ENCODE measurements around the gene CEP72.
"Not testable (repeated sequence)": the region's sequence is repeated elsewhere in the genome, so short reads cannot be mapped to it uniquely, and the experiment has no call there.

DNA sequence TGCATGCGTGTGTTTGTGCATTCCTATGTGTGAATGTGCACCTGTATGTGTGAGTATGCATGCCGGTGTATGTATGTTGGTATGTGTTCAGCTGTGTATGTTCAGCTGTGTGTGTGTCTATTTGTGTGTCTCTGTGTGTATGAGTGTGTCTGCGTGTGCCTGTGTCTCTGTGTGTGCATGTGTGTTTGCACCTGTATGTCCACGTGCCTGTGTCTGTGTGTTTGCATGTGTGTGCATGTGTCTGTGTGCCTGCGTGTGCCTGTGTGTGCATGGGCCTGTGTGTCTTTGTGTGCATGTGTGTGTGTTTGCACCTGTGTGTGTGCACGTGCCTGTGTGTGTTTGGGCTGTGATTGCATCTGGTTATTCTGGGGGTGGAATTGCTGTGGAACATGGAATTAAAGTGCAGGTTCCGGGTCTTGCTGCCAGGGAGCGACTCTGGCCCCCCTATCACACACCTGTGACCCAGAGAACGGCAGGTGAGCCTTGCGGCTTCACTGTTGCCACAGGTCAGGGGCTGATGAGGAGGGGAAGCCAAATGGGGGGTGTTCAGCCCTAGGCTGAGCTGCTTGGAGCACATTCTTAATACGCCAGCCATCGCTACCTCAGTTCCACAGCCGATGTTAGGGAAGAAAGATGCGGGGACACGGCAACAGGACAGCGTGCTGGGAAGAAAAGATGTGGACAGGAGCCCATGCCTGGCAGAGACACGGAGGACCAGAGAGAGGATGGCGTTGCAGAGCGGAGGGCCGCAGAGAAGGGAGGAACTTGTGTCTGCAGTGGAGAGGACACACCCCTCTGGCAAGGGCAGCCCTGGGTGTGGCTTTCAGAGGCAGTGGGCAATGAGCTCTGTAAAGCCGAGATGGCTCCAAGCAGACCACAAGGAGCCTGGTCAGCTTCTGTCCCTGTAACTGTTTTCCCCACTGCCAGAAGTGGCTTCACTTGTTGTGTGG is 84.9 kb downstream of the CEP72 start:
- TF ChIP-seq, protein P1, sequence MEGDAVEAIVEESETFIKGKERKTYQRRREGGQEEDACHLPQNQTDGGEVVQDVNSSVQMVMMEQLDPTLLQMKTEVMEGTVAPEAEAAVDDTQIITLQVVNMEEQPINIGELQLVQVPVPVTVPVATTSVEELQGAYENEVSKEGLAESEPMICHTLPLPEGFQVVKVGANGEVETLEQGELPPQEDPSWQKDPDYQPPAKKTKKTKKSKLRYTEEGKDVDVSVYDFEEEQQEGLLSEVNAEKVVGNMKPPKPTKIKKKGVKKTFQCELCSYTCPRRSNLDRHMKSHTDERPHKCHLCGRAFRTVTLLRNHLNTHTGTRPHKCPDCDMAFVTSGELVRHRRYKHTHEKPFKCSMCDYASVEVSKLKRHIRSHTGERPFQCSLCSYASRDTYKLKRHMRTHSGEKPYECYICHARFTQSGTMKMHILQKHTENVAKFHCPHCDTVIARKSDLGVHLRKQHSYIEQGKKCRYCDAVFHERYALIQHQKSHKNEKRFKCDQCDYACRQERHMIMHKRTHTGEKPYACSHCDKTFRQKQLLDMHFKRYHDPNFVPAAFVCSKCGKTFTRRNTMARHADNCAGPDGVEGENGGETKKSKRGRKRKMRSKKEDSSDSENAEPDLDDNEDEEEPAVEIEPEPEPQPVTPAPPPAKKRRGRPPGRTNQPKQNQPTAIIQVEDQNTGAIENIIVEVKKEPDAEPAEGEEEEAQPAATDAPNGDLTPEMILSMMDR (IDR thresholded peaks at IDR 0.05): not testable (repeated sequence)
- not testable (repeated sequence) for TF ChIP-seq EP300 (IDR thresholded peaks at IDR 0.05; ENCODE audit: borderline replicate concordance in 1 of 2, low read depth in 1 of 2, low read length in 1 of 2); SMC3 (IDR thresholded peaks at IDR 0.05; ENCODE audit: low read depth, low read length); TEAD4 (IDR thresholded peaks at IDR 0.05; ENCODE audit: borderline replicate concordance, insufficient read depth); RFX5 (IDR thresholded peaks at IDR 0.05; ENCODE audit: low read length); TAF1 (IDR thresholded peaks at IDR 0.05; ENCODE audit: borderline replicate concordance, low read depth, low read length); YY1 (IDR thresholded peaks at IDR 0.05; ENCODE audit: low read depth); RAD21 (IDR thresholded peaks at IDR 0.05; ENCODE audit: low read length); CHD2 (IDR thresholded peaks at IDR 0.05; ENCODE audit: low read length, partially characterized antibody); FOXM1 (IDR thresholded peaks at IDR 0.05; ENCODE audit: low read depth)
- TF ChIP-seq, protein P2, sequence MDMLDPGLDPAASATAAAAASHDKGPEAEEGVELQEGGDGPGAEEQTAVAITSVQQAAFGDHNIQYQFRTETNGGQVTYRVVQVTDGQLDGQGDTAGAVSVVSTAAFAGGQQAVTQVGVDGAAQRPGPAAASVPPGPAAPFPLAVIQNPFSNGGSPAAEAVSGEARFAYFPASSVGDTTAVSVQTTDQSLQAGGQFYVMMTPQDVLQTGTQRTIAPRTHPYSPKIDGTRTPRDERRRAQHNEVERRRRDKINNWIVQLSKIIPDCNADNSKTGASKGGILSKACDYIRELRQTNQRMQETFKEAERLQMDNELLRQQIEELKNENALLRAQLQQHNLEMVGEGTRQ (IDR thresholded peaks at IDR 0.05; ENCODE audit: borderline replicate concordance, low read depth, low read length): not testable (repeated sequence)

Data from SK-N-SH (cell line).